ENCODE measurements around the gene CLEC3B. TPM values are rescaled to one million over a fixed set of nuclear protein-coding genes. Genes with fewer than 3 reads are reported as not detected.

CLEC3B gene
- total RNA-seq, 1 donor from 2014 or later = not detected

GRCh38 chr3:44991326-44991725 is 34.8 kb upstream of the CLEC3B start:
- Mint-ChIP-seq H3K4me3 (no peak overlapping the region), H3K9me3 (no peaks in the 10 kb centered on the region), H3K4me1 (no peaks in the 10 kb centered on the region), H3K36me3 (ENCODE audit: low read depth) (peaks cover 12% of the 10 kb centered on the region), H3K27ac (ENCODE audit: unreplicated experiment) (no peak overlapping the region), H3K27me3 (ENCODE audit: low read depth) (no peaks in the 10 kb centered on the region)
- no peak for DNase-seq (ENCODE audit: low read depth, low spot score)
- TF ChIP-seq CTCF (conservative IDR thresholded peaks at IDR 0.05) = no peak

GRCh38 chr3:44992555-44993470 is 33.3 kb upstream of the CLEC3B start:
- Mint-ChIP-seq H3K27me3 (ENCODE audit: low read depth) (no peaks in the 10 kb centered on the region), H3K4me1 (no peaks in the 10 kb centered on the region), H3K9me3 (no peaks in the 10 kb centered on the region), H3K36me3 (ENCODE audit: low read depth) (peaks cover 12% of the 10 kb centered on the region), H3K27ac (ENCODE audit: unreplicated experiment) (no peak overlapping the region), H3K4me3 (no peak overlapping the region)
- peak; percentile 37 for DNase-seq (ENCODE audit: low read depth, low spot score)
- peak; percentile 83 for TF ChIP-seq CTCF (conservative IDR thresholded peaks at IDR 0.05)

GRCh38 chr3:44993471-44994205 is 32.5 kb upstream of the CLEC3B start:
- H3K27ac Mint-ChIP-seq (ENCODE audit: unreplicated experiment) = no peak overlapping the region
- H3K9me3 Mint-ChIP-seq = no peaks in the 10 kb centered on the region
- DNase-seq (ENCODE audit: low read depth, low spot score) = no peak
- no peak overlapping the region for H3K4me3 Mint-ChIP-seq
- no peak for TF ChIP-seq CTCF (conservative IDR thresholded peaks at IDR 0.05)
- peaks cover 12% of the 10 kb centered on the region for H3K36me3 Mint-ChIP-seq (ENCODE audit: low read depth)
- no peaks in the 10 kb centered on the region for H3K27me3 Mint-ChIP-seq (ENCODE audit: low read depth)
- H3K4me1 Mint-ChIP-seq = no peaks in the 10 kb centered on the region

GRCh38 chr3:44995142-44995770 is 30.8 kb upstream of the CLEC3B start:
- no peaks in the 10 kb centered on the region for H3K9me3 Mint-ChIP-seq
- H3K27ac Mint-ChIP-seq (ENCODE audit: unreplicated experiment) = no peak overlapping the region
- DNase-seq (ENCODE audit: low read depth, low spot score) = no peak
- no peaks in the 10 kb centered on the region for H3K4me1 Mint-ChIP-seq
- peaks cover 10% of the 10 kb centered on the region for H3K36me3 Mint-ChIP-seq (ENCODE audit: low read depth)
- TF ChIP-seq CTCF (conservative IDR thresholded peaks at IDR 0.05) = no peak
- no peak overlapping the region for H3K4me3 Mint-ChIP-seq
- no peaks in the 10 kb centered on the region for H3K27me3 Mint-ChIP-seq (ENCODE audit: low read depth)

GRCh38 chr3:44996556-44996969 is 29.5 kb upstream of the CLEC3B start:
- no peak for DNase-seq (ENCODE audit: low read depth, low spot score)
- no peaks in the 10 kb centered on the region for H3K9me3 Mint-ChIP-seq
- H3K27me3 Mint-ChIP-seq (ENCODE audit: low read depth) = no peaks in the 10 kb centered on the region
- no peak overlapping the region for H3K27ac Mint-ChIP-seq (ENCODE audit: unreplicated experiment)
- H3K36me3 Mint-ChIP-seq (ENCODE audit: low read depth) = peaks cover 4% of the 10 kb centered on the region
- TF ChIP-seq CTCF (conservative IDR thresholded peaks at IDR 0.05) = no peak
- H3K4me3 Mint-ChIP-seq = no peak overlapping the region
- H3K4me1 Mint-ChIP-seq = no peaks in the 10 kb centered on the region

All from neural crest cell (in vitro differentiated cells).